Vagina (tissue), 2 donors: ENCODE data around the gene OVOL2.

Experiments used
- POLR2A ChIP-seq, 2 donors: fragments of 450-650 bp; IDR thresholded peaks; one replicate each; pipeline ENCODE4 v1.6.1; 2017; ENCODE audit warnings: antibody characterized with exemption in 2 of 2, mild to moderate bottlenecking in 2 of 2, moderate library complexity in 2 of 2
- TF ChIP-seq, protein P1 (sequence below), 3 experiments: fragments of 450-650 bp in 2 of 3; fragments of 200-600 bp in 1 of 3; sonication (generic) in 1 of 3; IDR thresholded peaks; one replicate each; pipeline ENCODE4 v1.5.1; 2017 to 2019; ENCODE audit warnings: antibody characterized with exemption in 3 of 3, mild to moderate bottlenecking in 2 of 3, moderate library complexity in 2 of 3

DNA sequence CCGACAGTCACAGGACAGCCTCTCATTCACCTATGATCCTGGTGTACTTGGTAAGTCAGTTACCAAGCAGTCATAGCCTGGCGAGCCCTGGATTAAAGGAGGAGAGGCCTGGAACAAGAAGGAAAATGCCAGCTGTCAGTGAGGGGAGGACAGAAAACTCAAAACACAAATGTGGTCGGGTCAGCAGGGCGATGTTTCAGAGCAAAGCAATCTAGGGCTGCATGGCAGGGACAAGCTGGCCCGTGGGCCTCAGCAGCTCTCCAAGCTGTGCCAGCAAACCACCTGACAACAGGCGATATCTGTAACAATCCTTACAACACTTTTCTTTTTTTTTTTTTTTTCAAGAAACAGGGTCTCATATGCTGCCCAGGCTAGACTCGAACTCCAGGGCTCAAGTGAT is 48.6 kb downstream of the OVOL2 start:
- TF ChIP-seq POLR2A (IDR thresholded peaks at IDR 0.05) = no peak
- TF ChIP-seq, protein P1, sequence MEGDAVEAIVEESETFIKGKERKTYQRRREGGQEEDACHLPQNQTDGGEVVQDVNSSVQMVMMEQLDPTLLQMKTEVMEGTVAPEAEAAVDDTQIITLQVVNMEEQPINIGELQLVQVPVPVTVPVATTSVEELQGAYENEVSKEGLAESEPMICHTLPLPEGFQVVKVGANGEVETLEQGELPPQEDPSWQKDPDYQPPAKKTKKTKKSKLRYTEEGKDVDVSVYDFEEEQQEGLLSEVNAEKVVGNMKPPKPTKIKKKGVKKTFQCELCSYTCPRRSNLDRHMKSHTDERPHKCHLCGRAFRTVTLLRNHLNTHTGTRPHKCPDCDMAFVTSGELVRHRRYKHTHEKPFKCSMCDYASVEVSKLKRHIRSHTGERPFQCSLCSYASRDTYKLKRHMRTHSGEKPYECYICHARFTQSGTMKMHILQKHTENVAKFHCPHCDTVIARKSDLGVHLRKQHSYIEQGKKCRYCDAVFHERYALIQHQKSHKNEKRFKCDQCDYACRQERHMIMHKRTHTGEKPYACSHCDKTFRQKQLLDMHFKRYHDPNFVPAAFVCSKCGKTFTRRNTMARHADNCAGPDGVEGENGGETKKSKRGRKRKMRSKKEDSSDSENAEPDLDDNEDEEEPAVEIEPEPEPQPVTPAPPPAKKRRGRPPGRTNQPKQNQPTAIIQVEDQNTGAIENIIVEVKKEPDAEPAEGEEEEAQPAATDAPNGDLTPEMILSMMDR (IDR thresholded peaks at IDR 0.05) = no peak
